Stimulated activated CD4-positive, alpha-beta T cell treated with anti-CD3 and anti-CD28 coated beads, TNF-alpha, amount 100 ng/mL, for 48 hours (primary cell): Measurements from ENCODE around the gene SIX2.
A peak's percentile ranks its signal among the peaks of the same experiment; 100 is the strongest.

Experiments
- DNase-seq, 3 donors: peaks; one replicate each; pipeline ENCODE4 v3.0.0-alpha.2; 2020; ENCODE audit warnings: low read depth in 3 of 3

Gene SIX2

GRCh38 chr2:45001869-45002385, 7.3 kb downstream of the SIX2 start:
- no peak for DNase-seq

DNA sequence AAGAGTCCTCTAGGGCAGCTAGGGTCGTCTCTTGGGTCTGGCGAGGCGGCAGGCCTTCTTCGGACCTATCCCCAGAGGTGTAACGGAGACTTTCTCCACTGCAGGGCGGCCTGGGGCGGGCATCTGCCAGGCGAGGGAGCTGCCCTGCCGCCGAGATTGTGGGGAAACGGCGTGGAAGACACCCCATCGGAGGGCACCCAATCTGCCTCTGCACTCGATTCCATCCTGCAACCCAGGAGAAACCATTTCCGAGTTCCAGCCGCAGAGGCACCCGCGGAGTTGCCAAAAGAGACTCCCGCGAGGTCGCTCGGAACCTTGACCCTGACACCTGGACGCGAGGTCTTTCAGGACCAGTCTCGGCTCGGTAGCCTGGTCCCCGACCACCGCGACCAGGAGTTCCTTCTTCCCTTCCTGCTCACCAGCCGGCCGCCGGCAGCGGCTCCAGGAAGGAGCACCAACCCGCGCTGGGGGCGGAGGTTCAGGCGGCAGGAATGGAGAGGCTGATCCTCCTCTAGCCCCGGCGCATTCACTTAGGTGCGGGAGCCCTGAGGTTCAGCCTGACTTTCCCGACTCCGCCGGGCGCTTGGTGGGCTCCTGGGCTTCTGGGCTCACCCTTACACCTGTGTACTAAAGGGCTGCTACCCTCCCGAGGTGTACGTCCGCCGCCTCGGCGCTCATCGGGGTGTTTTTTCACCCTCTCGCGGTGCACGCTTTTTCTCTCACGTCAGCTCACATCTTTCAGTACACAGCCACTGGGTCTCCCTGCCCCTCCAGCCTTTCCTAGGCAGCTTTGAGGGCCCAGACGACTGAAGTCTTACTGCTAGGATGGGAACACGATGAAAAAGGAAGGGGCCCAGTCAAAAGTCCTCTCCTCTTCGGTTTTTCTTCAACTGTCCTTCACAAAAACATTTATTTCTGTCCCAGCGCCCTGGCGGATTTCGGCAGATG, 8.1 kb downstream of the SIX2 start:
- no peak for DNase-seq

GRCh38 chr2:45000341-45000901, 8.8 kb downstream of the SIX2 start:
- no peak for DNase-seq

GRCh38 chr2:44999540-44999939, 9.7 kb downstream of the SIX2 start:
- no peak for DNase-seq

- no peak for DNase-seq
Measured at GRCh38 chr2:44997963-44998362, 11.3 kb downstream of the SIX2 start.

DNA sequence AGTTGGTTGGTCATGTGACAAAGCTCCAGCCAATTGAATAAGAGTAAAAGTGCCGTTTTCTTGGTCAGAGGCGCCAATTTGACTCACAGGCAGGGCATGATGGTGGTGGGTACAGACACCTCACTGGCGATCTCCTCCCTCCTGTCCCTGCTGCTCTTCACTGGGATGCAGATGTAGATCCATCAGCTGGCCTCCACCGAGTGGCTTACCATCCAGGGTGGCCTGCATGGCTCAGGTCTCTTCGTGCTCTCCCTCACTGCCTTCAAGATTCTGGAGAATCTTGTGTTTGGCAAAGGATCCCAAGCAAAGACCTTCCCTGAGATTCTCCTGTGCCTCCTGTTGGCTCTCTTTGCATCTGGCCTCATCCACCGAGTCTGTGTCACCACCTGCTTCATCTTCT, 12.9 kb downstream of the SIX2 start:
- no peak for DNase-seq

DNA sequence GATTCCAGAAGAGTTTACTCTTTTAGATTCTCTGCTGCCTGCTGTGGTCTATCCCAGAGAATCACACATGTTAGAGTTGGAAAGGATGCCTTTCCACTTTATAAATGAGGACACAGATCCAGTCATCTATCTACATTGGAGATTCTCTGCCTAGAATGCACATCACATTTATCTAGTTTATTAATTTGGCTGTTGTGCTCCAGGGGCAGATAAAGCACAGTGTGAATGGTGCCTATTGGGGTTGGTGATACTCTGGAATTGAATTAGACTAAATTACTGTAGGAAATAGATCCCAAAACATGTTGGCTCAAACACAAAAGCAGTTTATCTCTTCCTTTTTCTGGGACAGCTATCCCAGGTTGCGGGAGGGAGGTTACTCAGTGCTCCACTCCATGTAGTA, 14.9 kb downstream of the SIX2 start:
- DNase-seq = no peak

DNA sequence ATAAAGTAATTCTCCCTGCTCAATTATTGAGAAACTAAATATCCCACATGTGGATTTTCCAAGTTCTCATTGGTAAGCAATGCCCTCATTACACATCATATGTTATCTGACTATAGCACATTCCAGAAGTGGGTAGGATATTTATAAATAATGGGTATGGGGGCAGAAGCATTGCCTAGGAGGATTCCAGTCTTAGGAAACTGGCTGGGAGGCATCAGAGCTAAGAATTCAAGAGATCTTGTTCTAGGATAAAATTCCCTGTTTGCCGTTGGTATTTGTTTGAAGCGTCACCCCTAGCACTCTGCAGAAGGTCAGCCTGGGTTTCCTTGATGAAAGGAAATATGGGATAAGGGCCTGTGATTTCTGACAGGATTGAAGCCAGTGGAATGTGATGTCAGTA, 20.1 kb downstream of the SIX2 start:
- no peak for DNase-seq

DNA sequence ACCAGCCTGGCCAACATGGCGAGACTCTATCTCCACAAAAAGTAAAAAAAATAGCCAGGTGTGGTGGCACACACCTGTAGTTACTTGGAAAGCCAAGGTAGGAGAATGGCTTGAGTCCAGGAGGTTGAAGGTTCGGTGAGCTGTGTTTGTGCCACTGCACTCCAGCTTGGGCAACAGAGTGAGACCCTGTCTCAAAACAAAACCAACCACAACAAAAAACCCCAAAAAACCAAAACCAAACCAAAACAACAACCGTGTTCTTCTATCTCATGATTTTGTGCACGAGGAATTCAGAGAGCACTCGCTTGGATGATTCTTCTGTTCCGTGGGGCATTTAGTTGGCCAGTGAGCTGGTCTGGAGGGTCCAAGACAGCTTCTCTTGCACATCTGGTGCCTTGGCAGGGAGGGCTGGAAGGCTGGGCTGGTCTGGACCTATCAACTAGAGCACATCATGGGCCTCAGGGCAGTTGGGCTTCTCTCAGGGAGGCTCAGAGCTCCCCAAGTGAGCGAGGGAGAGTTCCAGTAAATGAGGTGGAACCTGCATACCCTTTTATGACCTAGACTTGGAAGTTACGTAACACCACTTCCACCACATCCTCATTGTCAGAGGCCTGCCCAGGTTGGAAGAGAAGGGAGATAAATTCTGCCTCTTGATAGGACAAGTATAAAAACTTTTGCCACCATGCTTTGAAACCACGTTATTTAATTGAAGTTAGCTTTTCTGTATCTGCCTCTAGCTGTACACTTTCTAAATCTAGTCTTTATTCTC, 25.2 kb downstream of the SIX2 start:
- DNase-seq = no peak

DNA sequence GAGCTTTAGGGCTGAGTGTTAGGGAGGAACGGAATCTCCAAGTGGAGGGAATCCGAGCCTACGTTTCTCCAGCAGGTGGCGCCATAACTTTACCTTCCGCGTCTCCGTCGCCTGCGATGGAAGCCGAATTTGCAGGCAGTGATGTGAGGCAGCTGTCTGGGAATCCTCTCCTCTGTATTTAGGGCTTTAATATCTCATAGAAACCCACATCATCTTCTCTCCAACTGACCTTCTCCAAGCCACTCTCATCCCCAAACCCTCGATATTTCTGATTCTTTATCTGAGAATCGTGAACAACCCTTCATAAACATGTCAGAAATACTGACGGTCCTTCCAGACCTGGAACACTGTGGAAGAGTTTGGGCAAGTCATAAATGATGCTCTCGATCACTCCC, 27.5 kb downstream of the SIX2 start:
- peak; percentile 26 to 65 (median 55) for DNase-seq

DNA sequence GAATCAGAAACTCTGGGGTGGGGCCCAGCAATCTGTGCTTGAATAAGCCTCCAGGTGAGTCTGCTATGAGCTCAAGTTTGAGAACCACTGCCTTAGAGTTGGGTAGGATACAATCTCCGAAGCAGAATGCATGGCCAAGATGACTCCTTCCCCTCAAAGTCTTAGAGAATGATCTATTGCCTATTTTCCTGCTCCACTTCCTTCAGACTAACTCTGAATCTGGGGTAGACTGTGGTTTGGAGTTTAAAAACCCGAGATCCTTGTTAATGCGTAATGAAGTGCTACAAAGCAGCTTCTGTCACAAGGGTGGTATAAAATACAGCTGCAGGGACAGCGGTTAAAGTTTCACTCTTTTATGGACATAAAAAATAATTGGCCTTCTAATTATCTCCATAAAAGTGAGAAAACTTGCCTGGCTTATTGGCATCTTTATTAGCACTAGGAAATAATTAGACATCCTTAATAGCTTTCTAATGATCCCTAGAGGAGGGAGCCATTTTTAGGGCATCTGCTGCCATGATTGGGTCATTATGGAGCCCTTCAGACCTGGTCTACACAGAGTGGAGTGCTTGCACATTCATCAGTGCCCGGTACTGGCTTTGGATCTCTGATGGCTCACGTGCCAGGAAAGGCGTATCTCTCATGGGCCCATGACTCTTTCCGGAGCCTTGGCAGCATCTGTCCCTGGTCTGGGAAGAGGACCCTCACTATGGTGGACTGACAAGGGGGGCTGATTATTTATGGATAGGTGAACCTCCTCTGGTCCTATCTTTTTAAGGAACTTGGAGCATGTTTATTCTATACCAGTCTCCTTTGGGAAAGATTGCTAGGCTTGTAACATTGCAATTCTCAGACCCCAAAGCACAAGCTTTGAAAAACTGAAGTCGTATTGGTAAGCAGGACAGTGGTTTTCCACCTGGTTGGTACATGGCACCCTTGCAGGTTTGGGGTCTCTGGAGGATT, 28.2 kb downstream of the SIX2 start:
- DNase-seq = no peak

DNA sequence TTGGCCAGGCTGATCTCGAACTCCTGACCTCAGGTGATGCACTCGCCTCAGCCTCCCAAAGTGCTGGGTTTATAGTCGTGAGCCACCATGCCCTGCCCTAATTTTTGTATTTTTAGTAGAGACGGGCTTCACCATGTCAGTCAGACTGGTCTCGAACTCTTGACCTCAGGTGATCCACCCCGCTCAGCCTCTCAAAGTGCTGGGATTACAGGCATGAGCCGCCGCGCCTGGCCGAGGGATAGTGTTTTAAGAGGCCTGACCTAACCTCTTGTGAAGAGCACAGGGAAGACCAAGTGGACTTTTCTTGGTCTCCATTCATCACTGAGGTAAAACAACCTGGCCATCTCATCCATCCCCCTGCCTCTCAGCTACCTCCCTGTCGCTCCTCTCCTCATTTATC, 29.7 kb downstream of the SIX2 start:
- no peak for DNase-seq

- no peak for DNase-seq
Measured at GRCh38 chr2:44975571-44976450, 33.4 kb downstream of the SIX2 start.

DNA sequence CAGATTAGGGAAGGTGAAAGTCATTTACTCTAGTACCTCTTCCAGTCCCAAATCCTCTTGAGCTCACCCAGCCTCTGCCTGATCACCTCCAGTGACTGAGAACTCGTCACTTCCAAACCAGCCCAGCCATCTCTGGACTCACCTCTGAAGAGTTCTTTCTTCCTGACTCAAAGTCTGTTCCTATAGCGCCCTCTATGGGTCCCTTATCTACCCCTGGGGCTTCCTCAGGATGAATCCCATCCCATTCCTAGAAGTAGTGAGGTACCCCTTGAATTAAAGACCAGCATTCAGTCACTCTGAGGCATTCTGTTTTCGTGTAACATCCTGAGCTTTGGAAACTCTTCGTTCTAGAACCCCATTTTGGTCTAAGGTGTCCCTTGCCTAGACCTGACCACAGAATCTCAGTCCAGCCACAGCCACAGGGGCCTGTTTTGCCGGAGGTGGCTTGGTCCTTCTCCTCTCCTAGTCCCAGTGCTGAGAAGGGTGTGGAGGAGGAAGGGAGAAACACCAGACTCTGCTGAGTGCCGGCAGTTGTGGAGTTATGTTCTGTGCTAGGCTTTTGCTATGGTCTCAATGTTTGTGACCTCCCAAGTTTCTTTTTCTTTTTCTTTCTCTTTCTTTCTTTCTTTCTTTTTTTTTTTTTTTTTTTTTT, 35.1 kb downstream of the SIX2 start:
- no peak for DNase-seq

GRCh38 chr2:44972771-44973535, 36.3 kb downstream of the SIX2 start:
- no peak for DNase-seq

- no peak for DNase-seq
Measured at GRCh38 chr2:44970846-44971450, 38.3 kb downstream of the SIX2 start.

- no peak for DNase-seq
Measured at GRCh38 chr2:44969936-44970335, 39.3 kb downstream of the SIX2 start.

DNA sequence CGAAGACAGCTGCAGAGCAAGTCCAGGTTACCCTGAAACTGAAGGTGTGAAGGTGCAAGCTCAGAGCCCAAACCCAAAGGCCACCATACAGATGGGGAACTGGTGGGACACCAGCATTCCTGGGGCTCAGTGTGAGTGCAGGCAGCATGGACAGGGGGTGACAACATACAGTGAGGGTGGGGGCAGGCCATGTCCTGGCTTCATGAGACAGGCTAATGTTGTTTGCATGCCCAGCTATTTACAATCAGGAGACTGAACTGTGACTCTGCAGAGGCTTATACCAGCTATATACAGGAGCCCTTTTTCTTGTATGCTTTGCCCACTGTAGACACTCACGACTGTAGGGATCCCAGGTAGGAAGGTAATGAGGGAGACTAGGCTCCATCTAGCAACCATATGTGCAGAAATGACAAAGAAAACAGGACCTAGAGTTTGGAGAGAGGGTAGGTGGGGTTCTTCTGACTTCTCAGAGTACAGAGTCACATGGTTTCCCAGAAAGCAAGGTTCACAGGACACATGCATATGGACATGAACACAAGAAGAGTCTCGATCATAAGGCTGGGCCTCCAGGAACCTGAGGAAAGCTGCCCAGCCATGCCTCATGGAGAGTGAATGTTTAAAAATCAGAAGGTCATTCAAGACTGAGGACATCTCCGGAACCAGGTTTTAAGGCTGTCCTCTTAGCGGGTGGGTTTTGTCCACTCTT, 41.4 kb downstream of the SIX2 start:
- DNase-seq = no peak
